Fibroblast of skin of back (primary cell): ENCODE data around the gene NKAIN2.
"Not testable (repeated sequence)": the region's sequence is repeated elsewhere in the genome, so short reads cannot be mapped to it uniquely, and the experiment has no call there.

Experiments used
- DNase-seq: peaks from one replicate; pipeline ENCODE4 v3.0.0-alpha.2; 2013

The NKAIN2 gene

DNA sequence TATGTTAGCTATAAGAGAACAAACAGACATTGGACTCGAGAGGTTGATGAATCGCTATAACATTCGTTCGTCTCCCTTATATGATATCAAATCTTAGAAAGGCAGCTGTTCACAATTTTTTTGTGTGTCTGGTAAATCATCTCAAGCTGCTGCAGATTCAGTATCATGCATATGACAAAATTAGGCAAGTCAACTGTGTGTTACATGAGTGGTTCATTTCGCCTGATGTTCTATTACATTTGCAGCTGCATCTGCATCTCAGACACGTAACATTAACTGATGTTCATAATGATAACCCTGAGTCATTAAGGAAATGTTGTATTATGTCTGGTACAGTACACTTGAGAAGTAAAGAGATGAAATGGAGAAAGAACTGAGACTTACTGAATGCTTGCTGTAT lies 92.1 kb downstream of the NKAIN2 start:
- no peak for DNase-seq

DNA sequence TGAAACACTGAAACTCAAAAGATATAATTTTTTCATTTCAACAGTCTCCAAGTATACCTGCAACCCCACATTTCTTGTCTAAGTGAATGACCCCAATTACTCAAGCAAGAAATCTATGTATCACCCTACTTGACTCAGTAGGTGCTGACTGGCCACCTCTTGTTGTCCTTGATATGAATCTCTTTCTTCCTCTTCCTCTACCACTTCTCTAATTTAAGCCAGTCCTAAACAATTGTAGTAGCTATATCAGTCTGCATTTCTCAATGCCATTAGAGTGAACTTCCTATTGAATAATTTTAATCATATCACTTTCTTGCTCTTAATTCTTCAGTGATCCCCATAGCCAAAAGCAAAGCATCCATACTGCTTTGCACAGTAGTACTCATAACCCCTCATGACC lies 93.2 kb downstream of the NKAIN2 start:
- no peak for DNase-seq

DNA sequence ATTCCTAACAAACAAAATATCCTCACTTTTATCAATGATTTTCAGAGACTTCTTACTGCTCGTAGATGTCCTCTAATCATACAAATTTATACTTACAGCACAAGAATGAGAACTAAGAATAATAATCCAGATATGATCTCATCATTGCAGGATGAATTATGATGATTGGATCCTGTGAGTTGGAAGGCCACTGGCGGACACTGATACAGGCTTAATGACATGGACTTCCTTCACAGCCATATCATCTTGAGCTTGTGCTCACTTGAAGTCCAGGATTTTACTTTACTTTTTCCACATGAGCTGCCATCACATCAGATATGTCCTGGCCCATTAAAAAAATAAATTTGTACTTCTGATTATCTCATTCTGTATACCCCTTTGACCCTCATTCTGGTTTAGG lies 94.3 kb downstream of the NKAIN2 start:
- DNase-seq: no peak

DNA sequence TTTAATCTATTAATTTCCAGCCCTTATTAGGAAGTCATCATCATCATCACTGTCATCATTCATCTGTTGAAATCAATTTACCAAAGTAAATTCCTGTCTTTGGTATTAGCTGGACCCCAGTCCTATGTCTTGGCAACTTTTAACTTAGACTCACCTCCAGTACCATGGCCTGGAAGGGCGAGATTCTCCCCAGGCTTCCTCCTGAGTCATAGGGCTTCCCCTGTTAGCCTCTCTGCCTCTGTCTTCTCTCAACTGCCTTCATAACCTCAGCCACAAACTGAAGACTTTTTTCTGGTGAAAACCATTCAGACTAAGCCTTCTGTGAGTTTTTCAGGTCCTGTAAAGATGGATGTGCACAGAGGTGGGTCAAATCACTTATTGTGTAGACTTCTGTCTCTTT lies 95.0 kb downstream of the NKAIN2 start:
- DNase-seq: no peak

DNA sequence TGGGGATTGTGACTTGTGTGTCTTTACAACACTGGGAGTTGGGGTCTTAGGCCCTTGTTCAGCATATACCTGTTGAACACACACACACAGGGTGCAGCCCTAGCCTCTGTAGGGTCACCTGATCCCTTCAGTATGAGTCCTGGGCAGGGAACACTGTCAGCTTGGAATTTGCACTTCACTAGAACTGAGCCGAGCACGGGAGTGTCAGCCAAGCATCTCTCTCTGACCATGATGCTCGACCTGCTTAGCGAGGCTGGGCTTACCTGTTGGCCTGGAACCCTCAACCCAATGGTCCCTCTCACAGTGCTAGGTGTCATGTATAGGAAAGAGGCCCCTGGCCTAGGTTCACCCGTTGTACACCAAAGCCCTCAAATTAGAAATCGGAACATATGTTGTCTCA lies 96.1 kb downstream of the NKAIN2 start:
- DNase-seq: no peak

DNA sequence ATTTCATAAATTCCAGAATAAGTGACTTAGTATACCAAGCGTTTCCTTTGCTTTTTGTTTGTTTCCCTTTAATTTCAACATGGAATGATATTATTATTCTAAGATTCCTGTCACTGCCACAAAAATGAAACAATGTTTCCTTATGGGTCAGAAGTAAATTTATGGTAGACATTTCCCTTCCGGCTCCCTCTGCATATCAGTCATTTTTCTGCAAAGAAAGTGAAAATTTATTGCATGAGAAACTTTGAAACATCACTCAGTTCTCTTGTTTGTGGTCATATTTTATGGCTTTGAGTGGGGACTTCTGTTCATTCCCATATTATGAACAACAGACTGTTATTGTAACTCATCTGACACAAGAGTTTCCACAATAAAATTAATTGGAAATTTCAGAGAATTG lies 97.8 kb downstream of the NKAIN2 start:
- peak; percentile 88 for DNase-seq

DNA sequence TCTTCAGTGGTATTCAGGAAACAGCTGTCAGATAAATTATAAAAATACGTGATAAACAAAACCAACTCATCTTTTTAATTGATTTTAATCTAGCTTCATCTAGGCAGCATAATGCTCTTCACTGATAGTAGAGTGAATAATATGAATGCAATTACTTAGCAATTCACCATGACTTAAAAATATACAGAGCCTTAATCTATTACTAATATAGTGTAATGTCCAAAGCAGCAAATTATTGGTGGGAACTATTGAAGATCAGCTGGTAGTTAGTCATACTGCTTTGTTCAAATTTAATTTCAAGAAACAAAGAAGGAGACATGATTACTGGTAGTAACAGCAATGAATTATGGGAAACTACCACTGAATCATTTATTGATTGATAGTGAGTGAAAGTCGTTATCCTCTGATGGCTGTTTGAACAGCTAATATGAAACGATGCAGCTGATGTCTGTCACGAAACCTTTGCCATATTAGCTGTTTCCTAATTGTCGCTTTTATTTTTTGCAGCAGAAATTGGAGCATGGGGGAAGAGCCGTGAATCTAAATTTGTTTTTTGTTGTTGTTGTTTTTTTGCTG lies 99.2 kb downstream of the NKAIN2 start:
- no peak for DNase-seq

DNA sequence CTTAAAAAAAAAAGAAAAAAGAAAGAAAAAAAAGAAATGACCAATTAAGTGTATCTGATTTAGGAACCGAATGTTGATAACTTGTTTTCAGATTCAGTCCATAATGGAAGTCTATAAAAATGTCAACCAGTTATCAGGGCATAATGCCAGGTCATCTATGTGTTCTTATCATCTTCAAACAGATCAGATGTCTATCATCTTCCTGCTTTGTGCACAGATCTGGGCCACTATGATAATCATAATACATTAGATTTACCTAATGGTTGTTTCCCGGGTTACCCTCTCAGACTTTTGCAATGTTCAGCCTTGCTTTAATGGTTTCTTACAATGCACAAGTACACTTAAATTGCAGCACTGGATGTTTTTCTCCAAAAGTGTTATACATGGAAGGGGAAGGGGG lies 100.6 kb downstream of the NKAIN2 start:
- no peak for DNase-seq

DNA sequence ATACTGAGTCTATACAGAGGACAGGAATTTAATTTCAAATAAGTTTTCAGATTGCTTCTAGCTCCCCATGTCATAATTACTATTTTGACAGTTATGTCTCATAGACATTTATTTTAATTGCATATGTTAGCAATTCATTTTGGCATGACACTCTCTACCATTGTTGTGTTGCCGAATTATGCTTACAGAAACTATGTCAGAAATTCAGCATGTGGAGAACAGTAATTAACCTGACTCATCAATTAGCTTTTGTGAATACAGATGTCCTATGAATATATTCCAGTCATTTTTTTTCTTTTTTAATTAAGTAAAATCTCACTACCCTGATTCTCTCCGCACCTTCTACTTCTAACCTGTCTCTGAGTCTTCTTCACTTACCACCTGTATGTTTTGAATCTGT lies 105.1 kb downstream of the NKAIN2 start:
- DNase-seq: no peak

DNA sequence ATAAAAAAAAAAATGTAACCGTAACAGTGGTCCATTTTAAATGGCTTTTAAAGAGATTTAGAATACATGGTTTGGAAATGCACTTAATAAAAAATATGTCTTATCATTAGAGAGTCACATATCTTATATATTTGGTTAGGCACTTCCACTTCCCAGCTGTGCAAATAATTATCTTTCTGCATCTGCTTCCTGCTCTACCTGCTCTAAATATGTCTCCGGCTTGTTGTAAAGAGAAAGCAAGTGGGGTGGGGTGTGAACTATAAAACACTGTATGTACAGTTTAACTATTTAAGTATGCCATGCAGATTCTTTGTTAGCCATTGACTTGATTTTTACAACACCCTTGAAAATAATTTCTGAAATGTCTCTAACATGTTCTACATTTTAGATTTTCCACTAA lies 106.3 kb downstream of the NKAIN2 start:
- no peak for DNase-seq

DNA sequence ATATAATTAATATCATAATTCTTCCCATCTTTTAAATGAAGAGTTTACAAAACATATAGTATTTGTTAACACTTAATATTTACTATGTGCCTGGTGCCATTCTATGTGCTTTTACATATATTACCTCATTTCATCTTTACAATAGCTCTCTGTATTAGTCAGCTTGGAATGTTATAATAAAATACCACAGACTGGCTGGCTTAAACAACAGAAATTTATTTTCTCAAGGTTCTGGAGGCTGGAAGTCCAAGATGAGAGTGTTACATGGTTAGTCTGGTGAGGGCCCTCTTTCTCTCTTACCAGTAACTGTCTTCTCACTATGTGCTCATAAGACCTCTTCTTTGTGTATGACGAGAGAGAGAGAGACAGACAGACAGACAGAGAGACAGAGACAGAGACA lies 110.2 kb downstream of the NKAIN2 start:
- peak; percentile 82 for DNase-seq

DNA sequence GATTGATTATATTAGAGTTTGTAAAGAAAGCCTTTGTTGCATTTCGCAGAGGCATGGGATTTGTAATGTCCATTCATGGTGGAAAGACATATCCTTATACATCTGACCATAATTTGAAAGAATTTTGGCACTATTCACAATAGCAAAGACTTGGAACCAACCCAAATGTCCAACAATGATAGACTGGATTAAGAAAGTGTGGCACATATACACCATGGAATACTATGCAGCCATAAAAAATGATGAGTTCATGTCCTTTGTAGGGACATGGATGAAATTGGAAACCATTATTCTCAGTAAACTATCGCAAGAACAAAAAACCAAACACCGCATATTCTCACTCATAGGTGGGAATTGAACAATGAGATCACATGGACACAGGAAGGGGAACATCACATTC lies 119.7 kb downstream of the NKAIN2 start:
- not testable (repeated sequence) for DNase-seq

DNA sequence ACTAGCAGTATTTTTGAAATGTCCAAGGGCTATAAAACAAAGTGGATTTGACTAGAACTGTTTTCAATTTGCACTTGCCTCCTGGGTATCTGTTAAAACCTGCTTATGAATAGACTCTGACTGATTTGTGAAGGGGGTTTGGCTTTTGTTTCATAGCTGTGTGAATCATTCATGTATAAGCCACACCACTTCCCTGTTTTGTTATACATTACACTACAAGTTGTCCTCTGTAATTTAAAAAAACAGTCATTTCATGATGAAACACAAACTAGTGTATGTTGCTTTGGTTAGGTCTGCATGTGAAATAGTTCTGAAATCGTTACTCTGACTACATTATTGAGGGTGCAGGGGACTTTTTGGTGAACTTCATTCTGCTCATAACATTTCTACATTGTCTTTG lies 121.7 kb downstream of the NKAIN2 start:
- DNase-seq: peak; percentile 61

DNA sequence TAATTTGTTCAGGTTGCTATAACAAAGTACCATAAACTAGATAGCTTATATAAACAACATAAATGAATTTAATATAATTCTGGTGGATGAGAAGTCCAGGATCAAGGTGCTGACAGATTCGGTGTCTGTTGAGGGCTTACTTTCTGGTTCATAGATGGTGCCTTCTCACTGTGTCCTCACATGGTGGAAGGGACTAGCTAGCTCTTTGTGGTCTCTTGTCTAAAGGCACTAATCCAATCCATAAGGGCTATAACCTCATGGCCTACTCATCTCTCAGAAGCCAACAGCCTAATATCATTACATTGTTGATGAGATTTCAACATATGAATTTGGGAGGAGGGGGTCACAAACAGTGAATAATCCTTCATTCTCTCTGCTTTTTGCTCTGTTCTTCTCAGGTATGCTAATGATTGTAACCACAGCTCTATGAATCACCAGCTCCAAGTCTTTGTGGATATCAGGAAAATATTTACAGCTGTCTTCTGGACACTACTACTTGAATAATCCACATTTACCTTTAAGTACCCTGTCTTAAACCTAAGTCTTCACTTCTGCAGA lies 122.3 kb downstream of the NKAIN2 start:
- peak; percentile 17 for DNase-seq

DNA sequence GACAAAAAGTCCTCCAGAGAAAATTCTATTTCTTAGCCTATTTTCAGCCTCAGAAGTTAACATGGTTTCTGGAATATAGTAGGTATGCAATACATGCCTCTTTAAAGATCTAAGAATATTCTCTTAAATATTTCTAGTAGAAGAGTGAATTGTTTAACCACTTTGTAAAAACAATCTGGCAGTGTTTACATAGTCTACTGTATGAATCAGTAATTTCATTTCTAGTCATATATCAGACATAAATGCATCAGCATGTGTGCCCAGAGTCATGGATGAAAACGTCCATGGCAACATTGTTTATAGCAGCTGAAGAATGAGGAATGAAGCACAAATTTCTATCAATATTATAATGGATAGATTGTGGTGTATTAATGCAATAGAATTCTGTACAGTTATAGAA lies 124.9 kb downstream of the NKAIN2 start:
- peak; percentile 68 for DNase-seq

DNA sequence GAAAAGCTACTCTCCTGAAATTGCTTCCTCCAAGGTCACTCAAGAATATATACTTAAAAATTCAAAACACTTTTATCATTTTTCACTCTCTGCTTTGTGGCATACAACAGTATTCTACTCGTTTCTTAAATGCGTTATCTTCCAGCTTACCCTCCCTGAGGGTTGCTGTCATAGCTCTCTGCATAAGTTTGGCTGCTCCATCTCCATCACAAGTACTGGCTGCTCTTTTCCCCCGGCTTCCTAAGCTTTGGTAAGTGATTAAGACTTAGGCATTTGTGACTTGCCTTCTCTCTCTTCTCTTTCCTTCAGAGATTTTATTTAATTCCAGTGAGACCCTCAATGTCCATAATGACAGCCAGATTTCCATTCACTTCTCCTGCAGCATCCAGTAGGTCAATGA lies 128.3 kb downstream of the NKAIN2 start:
- DNase-seq: no peak

DNA sequence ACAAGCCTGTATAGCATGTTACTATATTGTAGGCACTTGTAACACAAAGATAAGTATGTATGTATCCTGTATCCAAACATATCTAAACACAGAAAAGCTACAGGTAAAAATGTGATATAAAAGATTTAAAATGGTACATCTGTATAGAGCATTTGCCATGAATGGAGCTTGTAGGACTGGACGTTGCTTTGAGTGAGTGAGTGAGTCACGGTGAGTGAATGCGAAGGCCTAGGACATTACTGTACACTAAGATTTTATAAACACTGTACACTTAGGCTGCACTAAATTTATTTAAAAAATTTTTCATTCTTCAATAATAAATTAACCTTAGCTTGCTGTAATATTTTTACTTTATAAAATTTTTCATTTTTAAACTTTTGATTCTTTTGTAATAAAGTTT lies 136.9 kb downstream of the NKAIN2 start:
- DNase-seq: peak; percentile 19

DNA sequence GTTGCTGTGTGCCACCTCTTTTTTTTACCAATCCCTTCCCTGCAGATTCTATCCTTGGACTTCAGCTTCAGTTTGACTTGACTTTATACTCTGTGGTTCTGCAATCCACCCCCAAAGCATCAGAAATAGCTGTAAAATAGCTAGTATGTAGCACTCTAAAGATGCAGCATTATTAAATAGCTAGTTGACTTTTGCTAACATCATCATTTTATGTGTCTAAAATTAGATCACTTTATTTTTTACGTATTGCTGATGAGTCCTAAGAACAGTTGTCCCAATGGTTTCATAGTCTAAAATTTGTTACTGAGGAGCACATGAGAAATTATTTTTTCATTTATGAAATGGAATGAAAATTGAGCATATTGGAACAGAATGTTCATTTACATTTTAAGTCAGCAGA lies 138.2 kb downstream of the NKAIN2 start:
- no peak for DNase-seq

DNA sequence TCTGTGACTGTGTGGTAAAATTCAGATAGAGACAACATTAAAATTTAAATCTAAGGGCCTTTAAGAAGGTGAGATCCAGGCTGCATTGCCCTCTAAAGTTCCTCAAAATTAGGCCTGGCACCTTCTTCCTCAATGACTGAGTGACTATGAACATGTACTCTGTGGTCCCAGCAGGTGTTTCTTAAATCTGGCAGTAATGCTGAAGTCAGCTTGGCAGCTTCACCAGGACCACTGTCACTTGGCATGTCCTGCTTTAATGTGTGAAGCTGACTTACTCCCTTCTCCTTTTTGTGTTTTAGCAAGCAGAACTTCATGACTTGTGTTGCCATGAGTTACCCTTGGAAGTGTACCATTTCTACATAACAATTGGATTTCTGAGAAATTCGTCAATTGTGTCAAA lies 141.7 kb downstream of the NKAIN2 start:
- no peak for DNase-seq

DNA sequence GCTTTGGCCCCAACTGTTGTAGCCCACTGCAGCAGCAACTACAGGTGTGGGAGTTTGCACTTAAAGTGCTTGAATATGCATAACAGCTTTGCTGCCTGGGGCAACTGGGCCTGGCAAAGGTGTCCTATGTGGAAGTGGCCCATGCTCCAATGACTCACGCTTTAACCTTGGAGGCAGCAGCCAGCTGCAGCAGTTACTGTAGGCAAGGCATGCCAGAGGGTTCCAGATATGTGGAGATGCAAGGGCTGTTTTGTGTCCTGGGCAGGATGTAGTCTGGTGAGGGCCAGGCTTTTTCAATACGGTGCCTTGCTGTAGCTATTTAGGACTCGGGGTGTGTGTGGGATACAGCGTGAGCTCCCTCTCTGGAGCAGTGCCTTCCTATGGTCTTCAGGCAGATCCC lies 150.3 kb downstream of the NKAIN2 start:
- DNase-seq: no peak

DNA sequence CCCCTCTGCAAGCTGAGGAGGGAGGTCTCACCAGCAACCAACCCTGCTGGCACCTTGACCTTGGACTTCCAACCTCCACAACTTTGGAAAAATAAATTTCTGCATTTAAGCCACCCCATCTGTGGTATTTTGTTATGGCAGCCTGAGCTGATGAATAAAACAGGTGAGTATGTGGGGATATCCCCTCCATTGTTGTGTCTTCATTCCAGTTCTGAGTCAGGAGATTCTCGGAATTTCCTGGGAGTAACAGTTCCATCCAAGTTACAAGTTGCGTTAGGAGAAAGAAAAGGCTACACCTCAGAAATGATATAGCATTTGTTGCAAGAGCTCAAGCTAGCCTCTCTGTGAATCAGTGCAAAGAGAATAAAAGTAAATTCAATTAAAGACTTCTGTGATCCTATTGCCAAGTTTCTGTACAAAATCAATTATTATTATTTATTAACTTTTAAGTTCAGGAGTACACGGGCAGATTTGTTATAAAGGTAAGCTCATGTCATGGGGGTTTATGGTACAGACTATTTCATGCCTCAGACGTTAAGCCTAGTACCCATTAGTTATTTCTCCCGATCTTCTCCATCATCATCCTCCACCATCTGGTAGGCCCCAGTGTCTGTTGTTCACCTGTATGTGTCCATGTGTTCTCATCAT lies 153.0 kb downstream of the NKAIN2 start:
- no peak for DNase-seq

DNA sequence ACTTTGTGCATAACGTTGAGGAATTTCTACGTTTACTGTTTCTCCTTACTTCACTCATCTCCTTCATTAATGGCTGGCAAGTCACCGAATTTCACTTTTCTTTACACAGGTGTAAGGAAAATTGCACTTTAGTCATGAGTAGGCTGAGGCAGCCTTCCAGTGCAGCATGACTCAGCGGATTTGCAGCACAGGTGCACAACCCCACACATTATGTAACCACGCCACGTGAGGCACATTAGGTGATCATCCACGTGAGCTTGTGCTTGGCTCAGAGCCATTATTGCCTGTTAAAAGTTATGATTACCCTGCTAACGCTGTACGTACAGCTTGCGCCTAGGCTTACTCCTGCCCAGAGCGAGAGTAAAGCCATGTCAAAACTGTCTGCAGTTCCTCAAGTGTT lies 158.8 kb downstream of the NKAIN2 start:
- DNase-seq: no peak

DNA sequence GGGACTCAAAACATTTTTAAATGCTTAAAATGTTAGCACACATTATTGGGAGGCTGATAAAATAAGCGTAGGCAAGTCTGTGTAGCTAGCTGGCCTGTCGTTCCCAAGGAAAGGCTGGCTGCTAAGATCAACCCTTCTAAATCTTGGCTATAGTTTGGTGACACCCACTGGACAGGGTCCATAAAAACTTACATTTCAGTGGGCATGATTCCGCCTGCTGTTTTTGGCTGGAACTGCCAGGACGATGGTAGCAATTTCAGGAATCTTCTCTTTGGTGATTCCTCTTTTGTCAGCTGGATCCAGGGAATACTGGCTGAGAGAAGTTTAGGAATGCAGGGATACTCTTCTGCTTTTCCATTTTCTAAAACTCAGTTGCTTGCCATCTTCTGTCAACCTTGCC lies 162.2 kb downstream of the NKAIN2 start:
- DNase-seq: peak; percentile 59

DNA sequence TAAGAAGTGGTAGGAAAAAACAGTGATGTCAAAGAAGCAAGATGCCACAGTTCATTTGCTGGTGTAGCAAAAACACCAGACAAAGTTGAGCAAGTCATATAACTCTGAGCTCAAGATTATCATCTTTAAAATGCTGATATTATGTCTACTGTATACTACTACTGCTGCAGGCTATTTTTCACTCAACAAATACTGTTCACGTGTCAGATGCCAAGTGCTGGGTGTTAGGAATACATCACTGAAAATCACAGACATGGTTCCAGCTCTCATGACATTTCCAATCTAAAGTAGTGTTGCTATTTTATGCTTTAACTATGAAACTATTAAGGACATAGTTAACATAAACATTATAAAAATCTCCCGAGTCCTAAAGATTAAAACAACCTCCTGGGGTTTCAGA lies 163.0 kb downstream of the NKAIN2 start:
- no peak for DNase-seq

DNA sequence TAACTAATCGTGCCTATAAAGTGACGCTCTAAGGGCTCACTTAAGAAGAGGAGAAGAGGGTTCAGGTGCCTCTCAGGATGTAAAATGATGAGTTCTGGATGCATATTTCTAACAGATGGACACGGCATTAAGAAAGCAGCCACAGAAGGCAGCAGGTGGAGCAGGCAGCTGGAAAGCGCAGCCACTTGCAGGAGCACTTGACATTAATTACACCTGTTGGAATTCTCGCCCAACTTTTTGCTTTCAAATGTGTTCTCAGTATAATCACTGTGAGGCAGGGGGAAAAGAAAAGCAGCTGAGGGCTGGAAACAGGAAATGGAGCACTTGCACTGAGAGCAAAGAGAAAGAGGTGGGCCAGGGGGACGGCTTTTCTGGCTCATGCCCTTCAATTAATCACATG lies 164.2 kb downstream of the NKAIN2 start:
- no peak for DNase-seq
